GM10248 (cell line): ENCODE results near the gene GPR39.

Experiments
- CTCF ChIA-PET: fragments of 300-600 bp; sonication (Branson Sonifier 250); formaldehyde crosslinking; extraction: SDS; loops from one replicate; lab custom pipeline; 2021; ENCODE audit warnings: antibody characterized with exemption; lab: Yijun Ruan, JAX
- POLR2A ChIA-PET: fragments of 350-650 bp; sonication (Branson Sonifier 250); formaldehyde crosslinking; extraction: SDS; loops from one replicate; lab custom pipeline; 2020; ENCODE audit warnings: antibody characterized with exemption; lab: Yijun Ruan, JAX
- DNase-seq: peaks from one replicate; pipeline ENCODE4 v3.0.0; 2012; ENCODE audit errors: extremely low spot score
- TF ChIP-seq, protein P1 (sequence below): IDR thresholded peaks from 2 replicates; pipeline ENCODE4 v1.5.1; 2012; ENCODE audit warnings: mild to moderate bottlenecking, low read depth; ENCODE audit errors: extremely low read depth, missing control alignments, control extremely low read depth

GPR39 gene

GRCh38 chr2:132632000-132632649, 215.5 kb downstream of the GPR39 start:
- TF ChIP-seq, protein P1, sequence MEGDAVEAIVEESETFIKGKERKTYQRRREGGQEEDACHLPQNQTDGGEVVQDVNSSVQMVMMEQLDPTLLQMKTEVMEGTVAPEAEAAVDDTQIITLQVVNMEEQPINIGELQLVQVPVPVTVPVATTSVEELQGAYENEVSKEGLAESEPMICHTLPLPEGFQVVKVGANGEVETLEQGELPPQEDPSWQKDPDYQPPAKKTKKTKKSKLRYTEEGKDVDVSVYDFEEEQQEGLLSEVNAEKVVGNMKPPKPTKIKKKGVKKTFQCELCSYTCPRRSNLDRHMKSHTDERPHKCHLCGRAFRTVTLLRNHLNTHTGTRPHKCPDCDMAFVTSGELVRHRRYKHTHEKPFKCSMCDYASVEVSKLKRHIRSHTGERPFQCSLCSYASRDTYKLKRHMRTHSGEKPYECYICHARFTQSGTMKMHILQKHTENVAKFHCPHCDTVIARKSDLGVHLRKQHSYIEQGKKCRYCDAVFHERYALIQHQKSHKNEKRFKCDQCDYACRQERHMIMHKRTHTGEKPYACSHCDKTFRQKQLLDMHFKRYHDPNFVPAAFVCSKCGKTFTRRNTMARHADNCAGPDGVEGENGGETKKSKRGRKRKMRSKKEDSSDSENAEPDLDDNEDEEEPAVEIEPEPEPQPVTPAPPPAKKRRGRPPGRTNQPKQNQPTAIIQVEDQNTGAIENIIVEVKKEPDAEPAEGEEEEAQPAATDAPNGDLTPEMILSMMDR: no peak
- ChIA-PET POLR2A (no interaction called here), CTCF (interaction anchor here (1.2 to 1.3 kb wide), 2 partner anchors 16 to 17 kb away, joined by 3 to 4 read pairs; no protein-coding TSS in a partner anchor)
- no peak for DNase-seq

GRCh38 chr2:132633635-132634034, 217.0 kb downstream of the GPR39 start:
- DNase-seq: no peak
- ChIA-PET POLR2A (no interaction called here), CTCF (no interaction called here)
- TF ChIP-seq, protein P1: no peak

DNA sequence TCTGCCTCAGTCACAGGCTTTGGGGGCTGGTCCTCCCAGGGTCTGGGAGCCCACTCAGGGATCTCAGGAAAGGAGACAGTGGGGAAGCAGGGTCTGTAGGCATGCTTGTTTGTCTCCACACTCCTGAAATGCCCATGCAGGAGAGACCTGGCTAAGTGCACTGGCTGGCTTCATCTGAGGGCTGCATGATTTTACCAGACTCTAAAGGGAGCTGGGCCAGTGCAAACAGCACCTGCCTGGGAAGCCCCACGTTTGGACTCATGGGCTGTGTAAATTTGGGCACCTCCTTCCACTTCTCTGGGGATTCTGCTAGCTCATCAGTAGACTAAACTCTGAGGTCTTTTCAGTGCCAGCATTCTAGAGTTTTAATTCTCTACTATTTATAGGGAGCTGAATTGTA, 219.7 kb downstream of the GPR39 start:
- POLR2A ChIA-PET: no interaction called here
- DNase-seq: no peak
- TF ChIP-seq, protein P1: no peak
- CTCF ChIA-PET: interaction anchor here (1.2 to 3.0 kb wide), 7 partner anchors 9 to 1144 kb away, joined by 3 to 8 read pairs (median 4); no protein-coding TSS in a partner anchor

DNA sequence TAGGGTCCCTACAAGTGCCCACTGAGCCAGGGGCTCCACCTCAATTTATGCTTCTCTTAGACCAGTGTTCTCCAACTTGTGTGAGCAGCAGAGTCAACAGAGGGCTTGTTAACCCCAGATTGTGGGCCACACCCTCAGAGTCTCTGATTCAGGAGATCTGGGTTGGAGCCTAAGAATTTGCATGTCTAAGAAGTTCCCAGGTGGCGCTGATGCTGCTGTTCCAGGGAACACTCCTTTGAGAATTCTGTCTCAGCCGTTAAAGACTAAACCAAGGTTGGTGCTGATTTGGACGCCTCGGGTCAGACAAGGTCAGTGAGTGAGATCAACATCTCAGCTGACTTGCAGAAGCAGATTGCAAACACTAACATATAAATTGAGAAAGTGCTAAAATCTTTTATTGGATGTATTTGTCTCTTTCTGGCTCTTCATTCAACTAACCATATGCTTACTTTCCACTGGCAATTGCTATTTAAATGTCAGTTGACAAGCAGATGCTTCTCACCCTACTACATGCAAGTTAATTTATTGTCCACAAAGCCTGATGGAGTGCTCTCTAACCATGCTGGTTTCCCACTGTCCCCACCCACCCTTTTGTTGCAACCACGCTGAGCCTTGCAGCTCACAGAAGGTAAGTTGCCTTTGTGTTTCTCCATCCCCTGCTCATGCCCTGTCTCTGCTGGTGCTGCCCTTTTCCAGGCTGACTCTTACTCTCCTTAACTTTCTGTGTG, 221.9 kb downstream of the GPR39 start:
- ChIA-PET POLR2A (no interaction called here), CTCF (interaction anchor here (1.1 kb wide), 1 partner anchor 20 kb away, joined by 3 read pairs; no protein-coding TSS in a partner anchor)
- TF ChIP-seq, protein P1: no peak
- no peak for DNase-seq

GRCh38 chr2:132640116-132640515, 223.5 kb downstream of the GPR39 start:
- CTCF ChIA-PET: no interaction called here
- no peak for DNase-seq
- TF ChIP-seq, protein P1: no peak
- POLR2A ChIA-PET: no interaction called here

GRCh38 chr2:132641819-132642218, 225.2 kb downstream of the GPR39 start:
- ChIA-PET POLR2A (no interaction called here), CTCF (no interaction called here)
- no peak for DNase-seq
- TF ChIP-seq, protein P1: no peak
